CD1c-positive myeloid dendritic cell (primary cell): Measurements from ENCODE around the gene PIK3CG.
A peak's percentile ranks its signal among the peaks of the same experiment; 100 is the strongest.

ENCODE experiments used
- DNase-seq: peaks from one replicate; pipeline ENCODE4 v3.0.0-alpha.2; 2016; ENCODE audit errors: extremely low spot score

PIK3CG gene

GRCh38 chr7:106858618-106859532, 6.2 kb upstream of the PIK3CG start:
- peak; percentile 90 for DNase-seq

DNA sequence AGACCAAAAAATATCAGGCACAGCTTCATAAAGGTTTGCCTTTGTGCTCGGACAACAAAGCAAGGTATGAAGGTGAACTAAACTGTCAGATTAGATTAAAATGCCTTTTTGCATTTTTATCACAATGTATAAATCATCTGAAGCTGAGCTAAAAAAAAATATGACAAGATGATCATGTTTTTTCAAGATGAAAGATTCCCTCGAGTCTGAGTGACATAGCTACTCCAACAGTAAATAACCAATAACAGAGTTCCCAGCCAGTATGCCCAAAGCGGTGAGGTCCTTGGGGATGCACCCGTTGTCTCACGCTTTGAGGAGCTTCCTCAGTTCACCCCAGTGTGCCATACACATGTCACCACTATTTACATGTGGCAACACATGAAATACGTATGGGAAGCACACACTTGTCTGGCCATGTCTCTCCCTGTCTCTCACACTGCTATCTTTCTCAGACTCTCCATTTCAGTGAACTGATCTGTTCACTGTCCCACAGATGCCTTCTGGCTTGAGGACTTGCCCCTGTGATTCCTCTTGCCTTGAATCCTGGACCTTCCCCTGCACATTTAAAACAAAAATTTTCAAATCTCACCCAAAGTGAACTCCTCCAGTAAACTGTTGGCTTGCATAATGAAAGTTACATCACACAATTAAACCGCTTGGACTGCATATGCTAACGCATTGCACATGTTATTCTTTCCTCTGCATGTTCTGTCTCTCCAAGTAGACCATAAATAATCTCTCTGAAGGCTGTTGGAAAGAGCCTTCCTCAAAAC, 2.6 kb upstream of the PIK3CG start:
- no peak for DNase-seq

GRCh38 chr7:106863274-106863997, 1.6 kb upstream of the PIK3CG start:
- no peak for DNase-seq

GRCh38 chr7:106864298-106865081, 592 bp upstream of the PIK3CG start:
- no peak for DNase-seq

DNA sequence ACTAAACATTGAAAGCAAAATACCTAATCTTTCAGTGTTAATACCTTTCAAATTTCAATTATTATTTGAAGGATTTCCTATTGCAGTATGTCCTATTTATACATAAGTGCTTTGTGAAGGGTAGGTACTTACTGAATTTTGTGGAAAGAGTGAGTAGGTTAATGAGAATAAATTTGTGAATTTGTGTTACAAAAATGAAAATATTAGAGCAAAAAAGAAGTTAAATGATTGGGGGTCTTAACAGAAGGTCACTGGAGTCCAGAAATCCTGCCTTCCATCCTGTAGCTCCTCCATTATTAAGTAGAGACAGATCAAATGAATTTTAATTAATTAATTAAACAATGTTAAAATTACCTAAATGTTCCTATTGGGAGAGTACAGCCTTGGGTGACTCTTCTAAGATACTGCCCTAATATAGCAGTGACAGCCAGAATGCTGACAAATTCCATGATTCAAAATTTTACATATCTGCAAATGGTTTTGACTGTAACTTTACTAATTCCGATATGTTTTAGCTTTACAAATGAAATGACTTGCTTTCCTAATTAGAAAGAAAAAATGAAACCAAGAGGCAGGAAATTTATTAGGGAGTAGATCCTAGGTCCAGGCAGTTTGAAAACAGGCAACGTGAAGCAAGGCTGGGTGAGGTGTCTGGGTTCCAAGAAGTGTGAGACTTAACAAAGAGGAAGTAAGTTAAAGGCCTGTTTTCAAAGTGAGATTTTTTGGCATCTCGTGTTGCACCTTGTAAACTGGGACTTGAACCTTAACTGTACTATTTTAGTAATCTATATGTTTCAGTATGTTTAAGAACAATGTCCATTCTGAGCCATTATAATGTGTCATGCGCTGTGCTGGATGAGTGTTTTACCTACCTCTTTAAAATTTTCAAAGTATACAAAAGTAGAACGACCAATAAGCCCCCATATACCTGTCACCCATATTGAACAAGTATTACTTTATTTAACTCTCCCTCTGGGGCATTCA, 1.5 kb downstream of the PIK3CG start:
- peak; percentile 78 for DNase-seq

GRCh38 chr7:106867641-106868351, 2.7 kb downstream of the PIK3CG start:
- no peak for DNase-seq

- no peak for DNase-seq
These were observed 3.3 kb downstream of the PIK3CG start for GRCh38 chr7:106868364-106868763.

GRCh38 chr7:106869954-106870353, 4.9 kb downstream of the PIK3CG start:
- DNase-seq: no peak

DNA sequence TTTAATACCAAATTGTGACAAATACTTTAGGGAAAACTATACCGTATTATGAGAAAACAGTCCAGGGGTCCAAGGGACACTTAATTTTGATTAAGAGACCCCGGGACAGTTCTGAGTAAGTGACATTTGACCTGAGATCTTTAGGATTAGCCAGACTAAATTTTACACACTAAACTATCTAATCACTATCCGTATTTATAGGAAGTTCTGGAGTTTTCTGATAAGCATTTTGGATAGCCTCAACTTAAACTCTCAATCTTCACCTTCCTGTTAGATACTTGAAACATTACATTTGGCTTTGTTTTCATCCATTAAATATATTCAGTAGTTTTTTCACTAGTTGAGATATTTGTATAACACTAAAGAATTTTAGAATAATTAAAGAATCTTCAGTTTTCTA, 5.4 kb downstream of the PIK3CG start:
- DNase-seq: no peak

GRCh38 chr7:106870983-106871410, 5.9 kb downstream of the PIK3CG start:
- peak; percentile 92 for DNase-seq

DNA sequence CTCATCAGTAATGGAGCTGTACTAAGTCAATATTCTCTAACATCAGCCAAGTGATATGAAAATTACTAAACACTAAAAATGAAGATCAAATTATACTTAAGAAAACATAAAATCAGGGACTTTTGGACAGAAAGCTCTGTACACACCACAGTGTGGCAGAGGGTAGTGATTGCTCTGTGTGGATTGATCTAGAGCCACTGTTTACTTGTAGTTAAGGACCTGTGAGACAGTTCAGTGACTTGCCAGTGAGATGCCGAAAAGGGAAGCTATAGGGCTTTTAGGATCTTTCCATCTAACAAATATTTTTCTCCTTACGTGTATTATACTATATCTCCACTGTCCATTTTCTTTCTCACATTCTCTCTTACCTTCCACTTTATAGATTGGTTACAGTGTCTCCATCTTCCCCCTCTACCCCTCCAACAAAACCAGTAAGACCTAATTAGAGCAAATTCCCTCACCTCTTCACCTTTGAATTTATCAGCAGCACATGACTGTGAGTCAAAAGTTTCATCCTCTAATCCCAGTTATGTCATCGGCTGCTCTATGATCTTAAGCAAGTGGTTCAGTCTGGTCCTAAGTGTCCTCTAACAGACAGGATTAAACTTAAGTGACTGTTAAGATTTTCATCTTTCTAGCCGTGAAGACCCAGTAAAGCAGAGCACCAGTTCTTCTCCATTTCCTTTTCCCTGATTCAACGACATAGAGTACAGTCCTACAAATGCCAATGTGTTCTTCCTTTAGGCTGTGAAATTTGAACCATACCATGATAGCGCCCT, 6.9 kb downstream of the PIK3CG start:
- peak; percentile 60 for DNase-seq

GRCh38 chr7:106872763-106873162, 7.7 kb downstream of the PIK3CG start:
- DNase-seq: no peak

DNA sequence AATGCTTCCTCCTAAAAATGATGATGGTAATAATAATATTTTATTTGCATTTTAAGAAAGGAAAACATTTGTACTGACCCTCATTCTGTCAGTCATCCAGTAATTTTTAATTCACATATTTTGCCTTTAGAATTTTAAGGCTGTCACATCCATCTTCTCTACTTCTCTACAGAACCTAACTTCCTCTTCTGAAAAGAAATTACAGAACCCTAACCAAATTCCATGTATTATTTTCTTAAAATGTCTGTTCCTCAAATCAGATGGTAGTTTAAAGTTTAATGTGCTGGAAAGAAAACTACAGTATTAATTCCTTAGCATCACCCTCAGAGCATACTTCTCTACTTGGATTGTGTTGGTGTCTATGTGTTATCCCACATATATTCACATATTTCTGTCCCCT, 9.0 kb downstream of the PIK3CG start:
- DNase-seq: peak; percentile 60

DNA sequence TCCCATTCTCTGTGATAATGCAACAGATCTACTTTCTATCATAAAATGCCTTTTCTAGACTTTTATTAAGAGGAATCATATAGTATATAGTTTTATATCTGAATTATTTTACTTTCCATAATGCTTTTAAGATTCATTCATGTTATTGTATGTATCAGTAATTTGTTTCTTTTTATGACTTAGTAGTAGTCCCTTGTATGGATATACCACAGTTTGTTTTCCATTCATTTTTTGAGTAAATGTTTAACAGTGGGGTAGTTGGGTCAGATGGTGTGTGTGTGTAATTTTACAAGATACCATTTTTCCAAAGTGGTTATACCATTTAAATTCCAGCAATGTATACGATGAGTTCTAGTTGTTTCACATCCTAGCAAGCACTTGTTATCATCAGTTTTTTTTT, 10.4 kb downstream of the PIK3CG start:
- no peak for DNase-seq

GRCh38 chr7:106878748-106879439, 13.8 kb downstream of the PIK3CG start:
- no peak for DNase-seq

DNA sequence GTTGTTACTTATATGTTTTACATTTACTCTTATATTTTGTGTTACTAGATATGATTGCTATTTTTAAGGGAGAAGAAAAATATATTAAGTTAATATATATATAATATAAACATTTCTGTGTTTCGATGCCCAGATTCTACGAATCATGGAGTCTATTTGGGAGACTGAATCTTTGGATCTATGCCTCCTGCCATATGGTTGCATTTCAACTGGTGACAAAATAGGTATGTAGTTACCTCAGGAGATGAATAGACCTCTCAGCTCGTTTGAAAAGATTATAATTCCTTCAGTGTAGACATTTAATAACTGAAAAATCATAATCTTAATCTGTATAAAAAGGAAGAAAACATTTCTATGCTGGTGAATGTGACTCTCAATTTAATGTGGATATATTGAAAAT, 16.9 kb downstream of the PIK3CG start:
- DNase-seq: no peak

DNA sequence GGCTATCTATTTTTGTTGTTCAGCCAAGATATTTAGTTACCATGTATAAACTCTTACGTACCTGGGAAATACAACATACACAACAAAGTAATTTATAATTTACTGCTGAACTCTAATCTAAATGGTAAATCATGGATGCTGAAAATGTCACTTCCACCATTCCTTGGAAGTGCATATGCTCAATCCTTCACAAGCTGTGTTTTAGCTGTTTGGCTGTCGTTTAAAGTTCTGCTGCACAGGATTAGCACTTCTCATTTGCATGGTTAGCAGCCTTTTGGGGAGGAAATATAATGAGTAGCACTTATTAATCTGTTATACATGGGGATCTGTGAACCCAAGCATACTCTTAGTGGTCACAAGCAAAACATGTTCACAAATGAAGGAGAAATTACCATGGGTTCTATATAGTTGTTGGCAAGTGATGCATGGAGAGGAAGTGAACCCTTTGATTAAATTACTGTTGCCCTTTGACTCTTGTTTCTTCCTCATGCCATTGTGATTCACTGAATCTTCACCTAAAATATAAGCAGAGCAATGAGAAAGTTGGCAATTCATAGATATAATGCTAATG, 18.5 kb downstream of the PIK3CG start:
- DNase-seq: peak; percentile 30

- no peak for DNase-seq
These were observed 20.6 kb downstream of the PIK3CG start for GRCh38 chr7:106885652-106886051.
